HEK293 (cell line): Measurements from ENCODE around the gene AP3D1.

Experiments
- HOXD13 ChIP-seq: sonication (generic); formaldehyde crosslinking; IDR thresholded peaks from 2 replicates; pipeline ENCODE4 v1.8.0; 2022; ENCODE audit warnings: missing genetic modification reagents, borderline replicate concordance
- KLF7 ChIP-seq: fragments of 450-650 bp; formaldehyde crosslinking; IDR thresholded peaks from 2 replicates; pipeline ENCODE4 v1.5.1; 2016; ENCODE audit warnings: missing biosample characterization, missing genetic modification characterization, borderline replicate concordance
- KLF9 ChIP-seq: fragments of 450-650 bp; formaldehyde crosslinking; IDR thresholded peaks from 2 replicates; pipeline ENCODE4 v1.5.1; 2016; ENCODE audit warnings: missing biosample characterization, missing genetic modification characterization, low read depth
- SCRT2 ChIP-seq: fragments of 450-650 bp; formaldehyde crosslinking; IDR thresholded peaks from 2 replicates; pipeline ENCODE4 v1.5.1; 2016; ENCODE audit warnings: missing biosample characterization, missing genetic modification characterization
- SP7 ChIP-seq: fragments of 450-650 bp; formaldehyde crosslinking; IDR thresholded peaks from 2 replicates; pipeline ENCODE4 v1.5.1; 2016; ENCODE audit warnings: missing biosample characterization, missing genetic modification characterization
- ZBTB10 ChIP-seq: fragments of 450-650 bp; formaldehyde crosslinking; IDR thresholded peaks from 2 replicates; pipeline ENCODE4 v1.5.1; 2016; ENCODE audit warnings: missing biosample characterization, missing genetic modification characterization
- ZBTB17 ChIP-seq: fragments of 450-650 bp; formaldehyde crosslinking; IDR thresholded peaks from 2 replicates; pipeline ENCODE4 v1.5.1; 2016; ENCODE audit warnings: missing biosample characterization, missing genetic modification characterization
- ZBTB20 ChIP-seq: fragments of 450-650 bp; formaldehyde crosslinking; IDR thresholded peaks from 2 replicates; pipeline ENCODE4 v1.5.1; 2016; ENCODE audit warnings: missing biosample characterization, missing genetic modification characterization
- ZEB2 ChIP-seq: fragments of 450-650 bp; formaldehyde crosslinking; IDR thresholded peaks from 2 replicates; pipeline ENCODE4 v1.5.1; 2016; ENCODE audit warnings: missing biosample characterization, missing genetic modification characterization
- ZFHX2 ChIP-seq: fragments of 450-650 bp; formaldehyde crosslinking; conservative IDR thresholded peaks from 2 replicates; pipeline ENCODE4 v1.5.1; 2016; ENCODE audit warnings: missing biosample characterization, missing genetic modification characterization
- ZIC2 ChIP-seq: fragments of 450-650 bp; formaldehyde crosslinking; IDR thresholded peaks from 2 replicates; pipeline ENCODE4 v1.5.1; 2016; ENCODE audit warnings: missing biosample characterization, missing genetic modification characterization
- ZNF174 ChIP-seq: fragments of 450-650 bp; formaldehyde crosslinking; IDR thresholded peaks from 2 replicates; pipeline ENCODE4 v1.5.0; 2017; ENCODE audit warnings: missing biosample characterization, mild to moderate bottlenecking, missing genetic modification characterization
- ZNF24 ChIP-seq: fragments of 450-650 bp; formaldehyde crosslinking; IDR thresholded peaks from 2 replicates; pipeline ENCODE4 v1.5.1; 2016; ENCODE audit warnings: missing biosample characterization, missing genetic modification characterization
- ZNF335 ChIP-seq: fragments of 450-650 bp; formaldehyde crosslinking; conservative IDR thresholded peaks from 2 replicates; pipeline ENCODE4 v1.5.1; 2016; ENCODE audit warnings: missing biosample characterization, missing genetic modification characterization
- ZNF362 ChIP-seq: fragments of 450-650 bp; formaldehyde crosslinking; IDR thresholded peaks from 2 replicates; pipeline ENCODE4 v1.5.1; 2016; ENCODE audit warnings: missing biosample characterization, missing genetic modification characterization
- ZNF398 ChIP-seq: fragments of 450-650 bp; formaldehyde crosslinking; IDR thresholded peaks from 2 replicates; pipeline ENCODE4 v1.5.1; 2017; ENCODE audit warnings: missing biosample characterization, missing genetic modification characterization
- ZNF433 ChIP-seq: fragments of 450-650 bp; formaldehyde crosslinking; IDR thresholded peaks from 2 replicates; pipeline ENCODE4 v1.5.1; 2016; ENCODE audit warnings: missing biosample characterization, missing genetic modification characterization, low read depth
- ZNF449 ChIP-seq: fragments of 450-650 bp; formaldehyde crosslinking; IDR thresholded peaks from 2 replicates; pipeline ENCODE4 v1.5.1; 2017; ENCODE audit warnings: missing biosample characterization, mild to moderate bottlenecking, missing genetic modification characterization, moderate library complexity
- ZNF501 ChIP-seq: fragments of 450-650 bp; formaldehyde crosslinking; IDR thresholded peaks from 2 replicates; pipeline ENCODE4 v1.5.1; 2016; ENCODE audit warnings: missing biosample characterization, missing genetic modification characterization
- ZNF660 ChIP-seq: fragments of 450-650 bp; IDR thresholded peaks from 2 replicates; pipeline ENCODE4 v1.5.1; 2018; ENCODE audit warnings: missing biosample characterization, mild to moderate bottlenecking, missing genetic modification characterization
- ZNF768 ChIP-seq: fragments of 450-650 bp; formaldehyde crosslinking; IDR thresholded peaks from 2 replicates; pipeline ENCODE4 v1.5.1; 2018; ENCODE audit warnings: missing biosample characterization, mild to moderate bottlenecking, missing genetic modification characterization
- ZNF777 ChIP-seq: fragments of 450-650 bp; formaldehyde crosslinking; IDR thresholded peaks from 2 replicates; pipeline ENCODE4 v1.5.1; 2017; ENCODE audit warnings: missing biosample characterization, missing genetic modification characterization, borderline replicate concordance
- ZSCAN30 ChIP-seq: fragments of 450-650 bp; IDR thresholded peaks from 2 replicates; pipeline ENCODE4 v1.5.1; 2018; ENCODE audit warnings: missing biosample characterization, mild to moderate bottlenecking, missing genetic modification characterization, moderate library complexity
- TF ChIP-seq, protein P1 (sequence below): fragments of 450-650 bp; formaldehyde crosslinking; IDR thresholded peaks from 2 replicates; pipeline ENCODE4 v1.5.1; 2016; ENCODE audit warnings: missing biosample characterization, missing genetic modification characterization, low read depth
- TF ChIP-seq, protein P2 (sequence below): fragments of 450-650 bp; formaldehyde crosslinking; IDR thresholded peaks from 2 replicates; pipeline ENCODE4 v1.5.1; 2016; ENCODE audit warnings: missing biosample characterization, missing genetic modification characterization
- TF ChIP-seq, protein P3 (sequence below): fragments of 450-650 bp; formaldehyde crosslinking; IDR thresholded peaks from 2 replicates; pipeline ENCODE4 v1.5.1; 2016; ENCODE audit warnings: missing biosample characterization, missing genetic modification characterization

Gene AP3D1

GRCh38 chr19:2060884-2061494, 90.4 kb downstream of the AP3D1 start (continued):
- 0 out of 2 replicates have a peak, but pooled peaks have one; percentile 27 for TF ChIP-seq ZNF660
- TF ChIP-seq ZNF24 (tag by site-specific recombination) = 0 out of 2 replicates have a peak, but pooled peaks have one; percentile 20
- TF ChIP-seq ZNF501 = no peak
- no peak for TF ChIP-seq KLF7
- peak; percentile 27; the same call in 1 of the 2 replicates for TF ChIP-seq KLF9 (tag by site-specific recombination)
- no peak for TF ChIP-seq ZNF433
- no peak for TF ChIP-seq HOXD13 (CRISPR knock-in tag)
- TF ChIP-seq SCRT2 (tag by site-specific recombination) = 0 out of 2 replicates have a peak, but pooled peaks have one; percentile 19
- peak; percentile 68 for TF ChIP-seq ZBTB17 (tag by site-specific recombination)
- TF ChIP-seq, protein P1, sequence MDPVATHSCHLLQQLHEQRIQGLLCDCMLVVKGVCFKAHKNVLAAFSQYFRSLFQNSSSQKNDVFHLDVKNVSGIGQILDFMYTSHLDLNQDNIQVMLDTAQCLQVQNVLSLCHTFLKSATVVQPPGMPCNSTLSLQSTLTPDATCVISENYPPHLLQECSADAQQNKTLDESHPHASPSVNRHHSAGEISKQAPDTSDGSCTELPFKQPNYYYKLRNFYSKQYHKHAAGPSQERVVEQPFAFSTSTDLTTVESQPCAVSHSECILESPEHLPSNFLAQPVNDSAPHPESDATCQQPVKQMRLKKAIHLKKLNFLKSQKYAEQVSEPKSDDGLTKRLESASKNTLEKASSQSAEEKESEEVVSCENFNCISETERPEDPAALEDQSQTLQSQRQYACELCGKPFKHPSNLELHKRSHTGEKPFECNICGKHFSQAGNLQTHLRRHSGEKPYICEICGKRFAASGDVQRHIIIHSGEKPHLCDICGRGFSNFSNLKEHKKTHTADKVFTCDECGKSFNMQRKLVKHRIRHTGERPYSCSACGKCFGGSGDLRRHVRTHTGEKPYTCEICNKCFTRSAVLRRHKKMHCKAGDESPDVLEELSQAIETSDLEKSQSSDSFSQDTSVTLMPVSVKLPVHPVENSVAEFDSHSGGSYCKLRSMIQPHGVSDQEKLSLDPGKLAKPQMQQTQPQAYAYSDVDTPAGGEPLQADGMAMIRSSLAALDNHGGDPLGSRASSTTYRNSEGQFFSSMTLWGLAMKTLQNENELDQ = no peak
- TF ChIP-seq, protein P2, sequence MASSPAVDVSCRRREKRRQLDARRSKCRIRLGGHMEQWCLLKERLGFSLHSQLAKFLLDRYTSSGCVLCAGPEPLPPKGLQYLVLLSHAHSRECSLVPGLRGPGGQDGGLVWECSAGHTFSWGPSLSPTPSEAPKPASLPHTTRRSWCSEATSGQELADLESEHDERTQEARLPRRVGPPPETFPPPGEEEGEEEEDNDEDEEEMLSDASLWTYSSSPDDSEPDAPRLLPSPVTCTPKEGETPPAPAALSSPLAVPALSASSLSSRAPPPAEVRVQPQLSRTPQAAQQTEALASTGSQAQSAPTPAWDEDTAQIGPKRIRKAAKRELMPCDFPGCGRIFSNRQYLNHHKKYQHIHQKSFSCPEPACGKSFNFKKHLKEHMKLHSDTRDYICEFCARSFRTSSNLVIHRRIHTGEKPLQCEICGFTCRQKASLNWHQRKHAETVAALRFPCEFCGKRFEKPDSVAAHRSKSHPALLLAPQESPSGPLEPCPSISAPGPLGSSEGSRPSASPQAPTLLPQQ = peak; percentile 65
- no peak for TF ChIP-seq ZNF362 (tag by site-specific recombination)
- TF ChIP-seq SP7 = peak; percentile 40; the same call in 1 of the 2 replicates
- TF ChIP-seq ZBTB10 (tag by site-specific recombination) = peak; percentile 66; the same call in 1 of the 2 replicates
- TF ChIP-seq ZNF174 (tag by site-specific recombination) = no peak
- TF ChIP-seq ZNF335 (tag by site-specific recombination) = peak; percentile 94
- TF ChIP-seq ZEB2 (tag by site-specific recombination) = peak; percentile 30; the same call in 1 of the 2 replicates
- TF ChIP-seq ZNF398 (tag by site-specific recombination) = peak; percentile 8; the same call in 1 of the 2 replicates
- TF ChIP-seq, protein P3, sequence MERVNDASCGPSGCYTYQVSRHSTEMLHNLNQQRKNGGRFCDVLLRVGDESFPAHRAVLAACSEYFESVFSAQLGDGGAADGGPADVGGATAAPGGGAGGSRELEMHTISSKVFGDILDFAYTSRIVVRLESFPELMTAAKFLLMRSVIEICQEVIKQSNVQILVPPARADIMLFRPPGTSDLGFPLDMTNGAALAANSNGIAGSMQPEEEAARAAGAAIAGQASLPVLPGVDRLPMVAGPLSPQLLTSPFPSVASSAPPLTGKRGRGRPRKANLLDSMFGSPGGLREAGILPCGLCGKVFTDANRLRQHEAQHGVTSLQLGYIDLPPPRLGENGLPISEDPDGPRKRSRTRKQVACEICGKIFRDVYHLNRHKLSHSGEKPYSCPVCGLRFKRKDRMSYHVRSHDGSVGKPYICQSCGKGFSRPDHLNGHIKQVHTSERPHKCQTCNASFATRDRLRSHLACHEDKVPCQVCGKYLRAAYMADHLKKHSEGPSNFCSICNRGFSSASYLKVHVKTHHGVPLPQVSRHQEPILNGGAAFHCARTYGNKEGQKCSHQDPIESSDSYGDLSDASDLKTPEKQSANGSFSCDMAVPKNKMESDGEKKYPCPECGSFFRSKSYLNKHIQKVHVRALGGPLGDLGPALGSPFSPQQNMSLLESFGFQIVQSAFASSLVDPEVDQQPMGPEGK (tag by site-specific recombination) = peak; percentile 95
- TF ChIP-seq ZNF768 (tag by site-specific recombination) = no peak
- TF ChIP-seq ZNF449 (tag by site-specific recombination) = 0 out of 2 replicates have a peak, but pooled peaks have one; percentile 18
- TF ChIP-seq ZFHX2 (tag by site-specific recombination) = 0 out of 2 replicates have a peak, but pooled peaks have one; percentile 4
- TF ChIP-seq ZNF777 (tag by site-specific recombination) = no peak
- TF ChIP-seq ZIC2 = peak; percentile 87
- peak; percentile 84 for TF ChIP-seq ZBTB20 (tag by site-specific recombination)
- TF ChIP-seq ZSCAN30 (tag by site-specific recombination) = peak; percentile 34; the same call in 1 of the 2 replicates
